ENCODE measurements around the gene NSUN6. TPM values are rescaled to one million over a fixed set of nuclear protein-coding genes. Genes with fewer than 3 reads are reported as not detected.

NSUN6 gene, protein sequence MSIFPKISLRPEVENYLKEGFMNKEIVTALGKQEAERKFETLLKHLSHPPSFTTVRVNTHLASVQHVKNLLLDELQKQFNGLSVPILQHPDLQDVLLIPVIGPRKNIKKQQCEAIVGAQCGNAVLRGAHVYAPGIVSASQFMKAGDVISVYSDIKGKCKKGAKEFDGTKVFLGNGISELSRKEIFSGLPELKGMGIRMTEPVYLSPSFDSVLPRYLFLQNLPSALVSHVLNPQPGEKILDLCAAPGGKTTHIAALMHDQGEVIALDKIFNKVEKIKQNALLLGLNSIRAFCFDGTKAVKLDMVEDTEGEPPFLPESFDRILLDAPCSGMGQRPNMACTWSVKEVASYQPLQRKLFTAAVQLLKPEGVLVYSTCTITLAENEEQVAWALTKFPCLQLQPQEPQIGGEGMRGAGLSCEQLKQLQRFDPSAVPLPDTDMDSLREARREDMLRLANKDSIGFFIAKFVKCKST
- polyA plus RNA-seq (2013, experiment 1 of 2; ENCODE audit: insufficient read length): 4.5 TPM
- polyA plus RNA-seq (2013, experiment 2 of 2; ENCODE audit: insufficient read length): 5.1 TPM

- DNase-seq: peak; percentile 84
Measured at GRCh38 chr10:18651324-18652007, at the start of gene NSUN6. NSUN6 (minus strand) TSS chr10:18651587; CDS start chr10:18651203, 384 bp downstream.

- peak; percentile 31 for DNase-seq
Measured at GRCh38 chr10:18699849-18700840, 48.8 kb upstream of the NSUN6 start.

DNA sequence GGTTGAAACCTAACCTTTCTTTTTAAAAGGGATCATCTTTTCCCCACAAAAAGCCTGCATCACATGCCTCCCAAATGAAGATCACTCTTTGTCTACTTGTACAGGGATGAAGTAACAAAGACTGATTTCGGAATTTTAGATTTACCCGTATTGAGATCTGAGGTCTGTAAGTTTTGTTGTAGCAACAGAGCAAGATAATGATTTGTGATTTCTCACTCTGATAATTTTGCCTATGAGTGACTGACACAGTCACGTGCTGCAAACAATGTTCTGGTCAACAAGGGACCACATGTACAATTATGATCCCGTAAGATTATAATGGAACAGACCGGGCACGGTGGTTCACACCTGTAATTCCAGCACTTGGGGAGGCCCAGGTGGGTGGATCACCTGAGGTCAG is 39.2 kb upstream of the NSUN6 start:
- no peak for DNase-seq

GRCh38 chr10:18689498-18689897 is 38.1 kb upstream of the NSUN6 start:
- DNase-seq: peak; percentile 39

DNA sequence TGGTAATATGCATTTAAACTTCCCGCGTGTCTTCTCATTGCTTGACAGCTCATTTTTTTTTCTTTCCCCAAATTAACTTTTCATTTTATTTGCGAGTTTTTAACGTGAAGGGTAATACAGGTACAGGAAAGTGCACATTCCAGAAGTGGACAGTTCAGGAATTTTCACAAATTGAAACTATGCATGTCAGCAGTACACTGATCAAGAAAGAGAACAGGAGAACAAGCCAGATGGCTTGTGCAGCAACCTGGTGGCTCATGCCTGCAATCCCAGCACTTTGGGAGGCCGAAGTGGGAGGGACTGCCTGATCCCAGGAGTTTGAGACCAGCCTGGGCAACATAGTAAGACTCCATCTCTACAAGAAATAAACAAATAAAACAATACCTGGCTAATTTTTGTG is 36.3 kb upstream of the NSUN6 start:
- no peak for DNase-seq

- DNase-seq: no peak
Measured at GRCh38 chr10:18687195-18687594, 35.8 kb upstream of the NSUN6 start.

GRCh38 chr10:18685555-18685954 is 34.2 kb upstream of the NSUN6 start:
- DNase-seq: no peak

GRCh38 chr10:18684953-18685352 is 33.6 kb upstream of the NSUN6 start:
- no peak for DNase-seq

- no peak for DNase-seq
Measured at GRCh38 chr10:18684416-18684815, 33.0 kb upstream of the NSUN6 start.

DNA sequence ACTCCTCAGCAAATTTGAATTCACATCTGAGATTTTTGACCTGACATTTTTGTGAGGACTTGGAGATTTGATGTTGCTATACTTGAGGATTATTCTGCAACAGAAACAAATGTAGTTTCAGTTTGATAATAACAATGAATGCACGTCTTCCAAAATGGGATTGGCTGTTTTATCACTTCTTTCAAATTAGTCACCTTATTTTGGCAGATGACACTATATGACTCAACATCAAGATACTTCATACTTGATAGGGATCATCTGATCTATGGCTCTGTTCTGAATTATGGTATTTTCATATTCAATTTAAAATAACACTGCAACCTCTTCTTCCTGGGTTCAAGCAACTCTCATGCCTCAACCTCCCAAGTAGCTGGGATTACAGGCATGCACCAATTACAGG is 32.0 kb upstream of the NSUN6 start:
- peak; percentile 71 for DNase-seq

GRCh38 chr10:18681971-18682411 is 30.6 kb upstream of the NSUN6 start:
- peak; percentile 73 for DNase-seq

DNA sequence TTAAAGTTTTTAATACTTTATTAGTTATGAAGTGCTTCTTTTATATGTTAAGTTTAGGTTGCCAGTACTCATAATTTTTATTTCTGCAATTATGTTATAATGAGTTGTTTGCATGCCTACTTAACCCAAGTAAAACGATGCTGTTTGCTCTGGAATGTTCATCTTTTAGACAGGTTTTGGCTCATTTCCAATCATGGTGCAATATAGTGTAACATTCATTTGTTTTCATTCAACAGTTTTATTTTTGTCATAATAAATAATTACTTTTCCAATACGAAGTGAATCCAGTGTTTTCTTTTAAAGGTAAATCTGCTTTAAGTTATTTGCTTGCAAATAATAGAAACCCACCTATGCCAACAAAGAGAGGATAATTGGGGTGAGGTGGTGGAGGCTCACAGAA is 30.0 kb upstream of the NSUN6 start:
- DNase-seq: peak; percentile 61

GRCh38 chr10:18680754-18681153 is 29.4 kb upstream of the NSUN6 start:
- DNase-seq: no peak

- no peak for DNase-seq
Measured at GRCh38 chr10:18675086-18675801, 23.9 kb upstream of the NSUN6 start.

GRCh38 chr10:18668026-18668425 is 16.6 kb upstream of the NSUN6 start:
- DNase-seq: no peak

GRCh38 chr10:18666810-18667209 is 15.4 kb upstream of the NSUN6 start:
- DNase-seq: peak; percentile 81

DNA sequence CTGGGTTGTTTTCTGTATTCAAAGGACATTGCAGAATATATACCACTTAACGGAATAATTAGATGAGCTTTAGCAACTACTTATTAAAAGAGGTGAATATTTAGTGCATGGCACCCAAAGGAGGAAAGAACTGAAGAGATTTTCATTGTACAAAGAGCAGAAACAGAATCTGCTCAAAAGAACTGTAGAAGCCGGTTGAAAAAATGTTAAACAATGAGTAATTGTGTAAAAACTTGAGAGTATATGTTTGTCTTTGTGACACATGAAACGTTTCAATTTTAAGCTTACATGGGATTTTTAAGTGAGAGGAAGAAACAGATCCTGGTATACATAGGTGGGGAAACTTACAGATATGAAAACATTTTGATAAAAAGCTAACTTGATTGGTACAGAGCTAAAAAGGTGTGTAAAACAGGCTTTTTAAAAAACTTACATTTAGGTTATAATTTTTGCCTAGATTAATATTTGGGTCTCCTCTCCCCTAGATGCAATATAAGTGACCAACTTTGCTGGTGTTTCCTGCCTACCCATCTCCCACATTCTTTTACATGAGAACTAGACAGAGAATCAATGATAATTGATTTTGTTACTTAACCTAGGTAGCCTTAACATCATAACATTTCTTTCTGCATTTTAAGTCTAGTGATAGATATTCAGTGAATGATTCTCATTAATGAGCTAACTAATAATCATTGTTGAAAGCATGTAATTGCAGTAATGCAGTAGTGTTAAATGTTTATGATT is 14.6 kb upstream of the NSUN6 start:
- DNase-seq: peak; percentile 20

DNA sequence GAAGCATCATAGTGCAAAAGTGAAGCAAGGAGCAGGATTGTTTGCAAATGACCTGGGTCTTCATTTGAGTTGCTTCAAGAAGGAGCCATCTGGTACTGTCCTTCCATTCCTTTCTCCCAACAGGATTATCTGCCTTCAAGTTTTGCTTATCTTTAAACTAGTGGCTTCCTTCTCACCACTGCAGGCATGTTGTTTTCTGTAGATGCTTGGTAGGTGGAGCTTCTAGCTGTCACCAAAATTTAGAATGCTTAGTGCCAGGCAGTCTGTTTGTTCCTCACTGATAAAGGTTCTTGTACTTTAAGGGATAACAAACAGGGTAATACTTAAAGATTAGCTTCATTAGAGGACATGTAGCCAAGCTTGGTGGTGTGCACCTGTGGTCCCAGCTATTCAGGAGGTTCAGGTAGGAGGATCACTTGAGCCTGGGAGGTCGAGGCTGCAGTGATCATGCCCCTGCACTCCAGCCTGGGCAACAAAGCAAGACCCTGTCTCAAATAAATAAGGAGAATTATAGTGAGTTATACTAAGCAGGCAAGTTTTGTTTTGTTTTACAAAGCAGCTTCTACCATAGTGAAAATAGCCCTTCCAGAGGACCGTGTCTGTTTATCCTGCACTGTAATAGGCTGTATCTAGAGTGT is 13.6 kb upstream of the NSUN6 start:
- DNase-seq: no peak

DNA sequence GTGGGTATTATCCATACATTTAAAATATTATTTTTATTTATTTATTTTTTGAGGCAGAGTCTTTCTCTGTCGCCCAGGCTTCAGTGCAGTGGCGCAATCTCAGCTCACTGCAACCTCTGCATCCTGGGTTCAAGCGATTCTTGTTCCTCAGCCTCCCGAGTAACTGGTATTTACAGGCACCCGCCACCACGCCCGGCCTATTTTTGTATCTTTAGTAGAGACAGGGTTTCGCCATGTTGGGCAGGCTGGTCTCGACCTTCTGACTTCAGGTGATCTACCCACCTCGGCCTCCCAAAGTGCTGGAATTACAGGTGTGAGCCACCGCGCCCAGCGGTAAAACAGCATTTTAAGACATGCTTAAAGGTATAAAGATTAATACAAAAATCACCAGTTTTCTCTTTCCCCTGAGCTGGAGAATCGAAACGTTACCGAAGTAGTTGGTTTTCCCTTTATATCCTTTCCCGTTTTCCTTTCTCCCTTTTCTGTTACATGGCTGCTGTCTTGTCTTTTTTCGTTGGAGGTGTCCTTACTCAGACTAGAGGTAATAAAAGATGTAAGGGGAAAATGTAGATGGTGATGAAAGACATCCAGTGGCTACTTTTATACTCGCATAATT is 9.5 kb upstream of the NSUN6 start:
- DNase-seq: no peak

Measured in fibroblast of skin of abdomen (primary cell).